Muscle layer of duodenum (tissue), 2 donors: ENCODE data around the gene TM9SF3.
"Not testable (repeated sequence)": the region's sequence is repeated elsewhere in the genome, so short reads cannot be mapped to it uniquely, and the experiment has no call there.

Experiments
- H3K27ac ChIP-seq: one replicate; pipeline ENCODE4 v1.7.0; 2013; ENCODE audit warnings: mild to moderate bottlenecking, low read length
- H3K27me3 ChIP-seq: one replicate; pipeline ENCODE4 v1.7.0; 2013; ENCODE audit warnings: low read depth, mild to moderate bottlenecking, control low read depth, low read length
- H3K36me3 ChIP-seq, 2 donors: one replicate each; pipeline ENCODE4 v1.7.0; 2013; ENCODE audit warnings: low read length in 2 of 2, control low read depth in 1 of 2, mild to moderate bottlenecking in 1 of 2; ENCODE audit not compliant: insufficient read depth in 2 of 2, control insufficient read depth in 1 of 2
- H3K4me1 ChIP-seq, 2 donors: one replicate each; pipeline ENCODE4 v1.7.0; 2013; ENCODE audit warnings: low read length in 2 of 2, mild to moderate bottlenecking in 2 of 2, control low read depth in 1 of 2, moderate library complexity in 1 of 2; ENCODE audit not compliant: insufficient read depth in 2 of 2, control insufficient read depth in 1 of 2
- H3K4me3 ChIP-seq, 2 donors: one replicate each; pipeline ENCODE4 v1.7.0; 2013; ENCODE audit warnings: low read length in 2 of 2, low read depth in 1 of 2, mild to moderate bottlenecking in 1 of 2
- H3K9me3 ChIP-seq, 2 donors: one replicate each; pipeline ENCODE4 v1.7.0; 2013; ENCODE audit warnings: low read length in 2 of 2, control low read depth in 1 of 2, mild to moderate bottlenecking in 1 of 2; ENCODE audit not compliant: control insufficient read depth in 1 of 2
- donor health status: healthy.

Gene TM9SF3

DNA sequence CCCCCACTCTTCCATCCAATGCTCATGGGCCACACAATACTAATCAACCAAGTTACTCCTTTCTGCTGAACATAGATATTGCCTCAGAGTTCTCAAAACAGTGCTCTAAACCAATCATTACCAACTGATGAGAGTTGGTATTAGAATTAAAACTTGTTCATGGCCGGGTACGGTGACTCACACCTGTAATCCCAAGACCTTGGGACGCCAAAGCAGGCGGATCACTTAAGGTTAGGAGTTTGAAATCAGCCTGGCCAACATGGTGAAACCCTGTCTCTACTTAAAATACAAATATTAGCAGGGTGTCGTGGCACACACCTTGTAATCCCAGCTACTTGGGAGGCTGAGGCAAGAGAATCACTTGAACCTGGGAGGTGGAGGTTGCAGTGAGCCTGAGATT, 8.2 kb downstream of the TM9SF3 start:
- H3K27ac ChIP-seq, result peak overlapping the region; percentile 1
- no peaks in the 10 kb centered on the region for H3K27me3 ChIP-seq
- no peak overlapping the region for H3K4me3 ChIP-seq
- no peaks in the 10 kb centered on the region for H3K9me3 ChIP-seq
- no peaks in the 10 kb centered on the region for H3K36me3 ChIP-seq
- H3K4me1 ChIP-seq, result peaks cover 22 to 51% of the 10 kb centered on the region in 2 donors

DNA sequence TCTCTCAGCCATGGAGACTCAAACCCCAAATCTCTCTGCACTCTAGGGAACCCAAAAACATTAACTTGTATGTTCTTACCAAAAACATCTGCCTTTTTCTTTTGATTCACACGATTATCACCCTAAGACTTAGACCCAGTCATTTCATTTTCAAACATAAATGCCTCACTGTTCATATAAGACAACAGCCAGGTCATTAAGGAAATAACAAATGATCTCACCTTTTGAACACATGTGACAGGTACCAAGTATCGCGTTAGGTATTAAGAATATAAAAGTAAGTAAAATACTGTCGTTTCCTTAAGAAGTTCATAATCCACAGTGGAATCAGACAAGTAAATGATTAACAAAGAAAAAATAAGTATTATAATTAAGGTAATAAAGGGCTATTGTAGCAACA, 8.8 kb downstream of the TM9SF3 start:
- H3K4me1 ChIP-seq, result peaks cover 22 to 50% of the 10 kb centered on the region in 2 donors

DNA sequence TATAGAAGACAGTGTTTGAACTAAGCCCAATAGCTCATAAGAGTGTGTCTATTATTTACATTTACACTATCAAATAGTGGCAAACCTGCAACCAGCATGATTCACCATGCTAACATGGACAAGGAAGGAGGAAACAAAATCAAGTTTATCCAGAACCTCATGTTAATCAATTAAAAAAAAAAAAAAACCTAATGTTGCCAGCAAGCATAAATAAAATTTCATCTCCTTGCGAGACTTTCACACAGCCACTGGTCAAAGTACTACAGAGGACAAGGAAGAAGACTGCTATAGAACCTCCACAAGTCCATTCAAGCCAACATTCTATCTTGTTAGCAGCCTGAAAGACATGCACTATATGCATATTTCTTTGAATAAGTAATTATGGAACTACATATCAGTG, 9.7 kb downstream of the TM9SF3 start:
- peak overlapping the region; percentile 24 for H3K27ac ChIP-seq
- H3K9me3 ChIP-seq, result no peaks in the 10 kb centered on the region
- peaks cover 18 to 49% of the 10 kb centered on the region in 2 donors for H3K4me1 ChIP-seq
- H3K4me3 ChIP-seq, result no peak overlapping the region
- H3K27me3 ChIP-seq, result no peaks in the 10 kb centered on the region
- H3K36me3 ChIP-seq, result no peaks in the 10 kb centered on the region

More for the DNA sequence above, 8.8 kb downstream of the TM9SF3 start:
- Histone ChIP-seq H3K4me3 (no peak overlapping the region), H3K27me3 (no peaks in the 10 kb centered on the region), H3K9me3 (no peaks in the 10 kb centered on the region), H3K27ac (peak overlapping the region; percentile 24), H3K36me3 (no peaks in the 10 kb centered on the region)

DNA sequence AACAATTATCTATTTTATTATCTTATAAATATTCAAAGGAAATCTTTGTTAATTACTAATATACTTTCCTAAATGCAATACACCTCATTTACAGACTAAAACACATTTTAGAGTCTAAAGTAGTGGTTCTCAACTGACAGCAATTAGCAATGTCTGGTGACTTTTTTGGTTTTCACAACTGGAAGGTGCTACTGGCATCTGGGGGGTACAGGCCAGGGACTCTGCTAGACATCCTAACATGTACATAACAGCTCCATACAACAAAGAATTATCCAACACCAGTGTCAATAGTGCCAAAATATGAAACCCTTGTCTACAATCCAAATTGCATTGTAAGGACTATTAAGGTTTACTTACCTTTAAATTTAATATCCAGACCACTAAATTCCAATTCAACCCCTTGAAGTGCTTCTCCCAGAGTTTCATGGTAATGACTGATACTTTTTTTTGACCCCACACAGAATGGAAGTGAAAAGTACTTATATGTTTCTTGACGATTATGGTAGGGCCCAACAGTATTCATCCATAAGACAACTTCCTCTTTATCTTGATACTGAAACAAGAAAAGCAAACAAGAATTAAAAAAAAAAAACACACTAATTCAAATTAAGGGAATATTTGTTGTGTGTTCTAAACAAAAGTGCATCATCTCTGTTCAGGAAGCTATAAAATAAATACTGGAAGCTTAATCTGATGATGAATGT, 10.4 kb downstream of the TM9SF3 start:
- H3K4me1 ChIP-seq, result peaks cover 12 to 50% of the 10 kb centered on the region in 2 donors
- no peaks in the 10 kb centered on the region for H3K27me3 ChIP-seq
- no peak overlapping the region for H3K27ac ChIP-seq
- no peak overlapping the region for H3K4me3 ChIP-seq
- no peaks in the 10 kb centered on the region for H3K9me3 ChIP-seq
- H3K36me3 ChIP-seq, result no peaks in the 10 kb centered on the region

DNA sequence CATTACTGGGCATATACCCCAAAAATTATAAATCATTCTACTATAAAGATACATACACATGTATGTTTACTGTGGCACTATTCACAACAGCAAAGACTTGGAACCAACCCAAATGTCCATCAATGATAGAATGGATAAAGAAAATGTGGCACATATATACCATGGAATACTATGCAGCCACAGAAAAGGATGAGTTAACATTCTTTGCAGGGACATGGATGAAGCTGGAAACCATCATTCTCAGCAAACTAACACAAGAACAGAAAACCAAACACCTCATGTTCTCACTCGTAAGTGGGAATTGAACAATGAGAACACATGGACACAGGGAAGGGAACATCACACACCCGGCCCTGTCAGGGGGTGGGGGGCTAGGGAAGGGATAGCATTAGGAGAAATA, 12.2 kb downstream of the TM9SF3 start:
- not testable (repeated sequence) for H3K27ac ChIP-seq, H3K36me3 ChIP-seq, H3K4me3 ChIP-seq, H3K9me3 ChIP-seq, H3K27me3 ChIP-seq
- H3K4me1 ChIP-seq, result peaks cover 6 to 40% of the 10 kb centered on the region in 2 donors

DNA sequence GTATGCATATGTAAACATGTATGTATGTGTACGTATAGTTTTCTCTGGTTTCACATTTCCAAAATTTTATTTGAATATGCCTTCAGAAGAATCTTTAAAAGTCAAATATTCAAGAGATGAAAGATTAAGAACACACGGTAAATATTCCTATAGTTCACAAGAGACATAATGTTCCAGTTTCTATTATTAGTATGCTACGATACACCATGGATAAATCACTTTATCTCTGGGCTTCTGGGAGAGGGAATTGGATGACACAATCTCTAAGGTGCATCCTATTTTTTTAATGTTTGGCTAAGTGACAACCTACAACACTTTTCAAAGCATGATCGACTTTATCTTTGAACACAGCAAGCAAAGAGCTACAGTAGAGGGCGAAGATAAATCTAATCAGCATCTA, 13.8 kb downstream of the TM9SF3 start:
- H3K4me3 ChIP-seq, result no peak overlapping the region
- no peaks in the 10 kb centered on the region for H3K27me3 ChIP-seq
- no peaks in the 10 kb centered on the region for H3K9me3 ChIP-seq
- no peak overlapping the region for H3K27ac ChIP-seq
- H3K4me1 ChIP-seq, result peaks cover 5 to 41% of the 10 kb centered on the region in 2 donors
- no peaks in the 10 kb centered on the region for H3K36me3 ChIP-seq

DNA sequence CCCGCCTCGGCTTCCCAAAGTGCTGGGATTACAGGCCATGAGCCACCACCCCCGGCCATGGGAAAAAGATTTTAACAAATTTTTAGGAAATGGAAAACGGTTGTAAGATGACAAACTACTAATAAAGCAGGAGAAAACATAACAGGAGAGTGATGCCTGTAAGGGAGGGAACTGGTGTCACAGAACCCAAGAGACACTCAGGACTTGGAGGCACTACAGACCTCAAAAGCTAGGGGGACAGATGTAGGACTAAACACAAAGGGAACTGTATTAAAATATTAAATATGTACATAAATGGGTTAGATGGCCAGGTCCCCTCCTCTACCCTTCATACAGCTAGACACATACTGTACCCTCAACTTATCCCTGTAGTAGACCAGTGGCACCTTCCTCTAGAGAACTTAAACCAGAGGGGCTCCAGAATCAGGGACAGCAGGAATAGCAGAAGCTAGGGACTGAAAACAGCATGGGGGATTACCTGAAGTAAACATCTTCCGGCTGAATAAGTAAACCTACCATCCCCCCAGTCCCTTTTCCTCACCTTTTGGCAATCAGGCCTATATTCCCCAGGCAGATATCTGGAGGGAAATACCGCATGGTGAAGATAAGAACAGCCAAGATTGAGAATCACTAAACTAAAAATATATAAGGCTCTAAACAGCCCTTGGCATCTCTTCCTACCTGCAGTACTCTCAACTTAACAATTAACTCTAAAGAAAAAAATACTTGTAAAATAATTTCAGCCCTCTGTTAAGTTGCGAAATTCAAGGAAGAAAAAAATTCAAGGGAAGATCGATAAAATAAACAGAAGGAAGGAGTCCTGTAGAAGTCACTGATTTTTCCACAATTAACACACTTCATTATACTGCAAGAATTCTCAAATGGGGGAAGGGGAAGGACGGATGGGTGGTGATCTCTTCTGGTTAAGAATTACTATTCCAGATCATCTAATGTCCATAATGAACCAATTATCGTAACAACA, 15.5 kb downstream of the TM9SF3 start:
- H3K27me3 ChIP-seq, result no peaks in the 10 kb centered on the region
- no peak overlapping the region for H3K27ac ChIP-seq
- H3K9me3 ChIP-seq, result no peaks in the 10 kb centered on the region
- H3K36me3 ChIP-seq, result no peaks in the 10 kb centered on the region
- peaks cover 0 to 31% of the 10 kb centered on the region in 2 donors for H3K4me1 ChIP-seq
- H3K4me3 ChIP-seq, result no peak overlapping the region

DNA sequence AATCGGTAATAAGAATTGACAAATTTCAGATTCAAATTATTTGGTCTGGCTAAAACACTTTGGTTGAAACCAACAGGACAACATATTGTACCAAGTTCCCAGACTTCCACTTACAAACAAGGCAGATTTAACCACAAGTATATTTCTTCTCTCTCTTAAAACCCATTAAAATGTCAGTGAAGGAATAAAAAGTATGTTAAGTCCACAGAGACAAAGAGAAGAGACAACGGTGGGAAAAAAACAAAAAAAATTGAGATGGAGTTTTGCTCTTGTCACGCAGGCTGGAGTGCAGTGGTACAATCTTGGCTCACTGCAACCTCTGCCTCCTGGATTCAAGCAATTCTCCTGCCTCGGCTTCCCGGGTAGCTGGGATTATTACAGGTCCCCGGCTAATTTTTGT, 16.3 kb downstream of the TM9SF3 start:
- Histone ChIP-seq H3K4me1 (peaks cover 0 to 26% of the 10 kb centered on the region in 2 donors), H3K9me3 (no peaks in the 10 kb centered on the region), H3K4me3 (no peak overlapping the region), H3K36me3 (no peaks in the 10 kb centered on the region), H3K27me3 (no peaks in the 10 kb centered on the region), H3K27ac (no peak overlapping the region)

DNA sequence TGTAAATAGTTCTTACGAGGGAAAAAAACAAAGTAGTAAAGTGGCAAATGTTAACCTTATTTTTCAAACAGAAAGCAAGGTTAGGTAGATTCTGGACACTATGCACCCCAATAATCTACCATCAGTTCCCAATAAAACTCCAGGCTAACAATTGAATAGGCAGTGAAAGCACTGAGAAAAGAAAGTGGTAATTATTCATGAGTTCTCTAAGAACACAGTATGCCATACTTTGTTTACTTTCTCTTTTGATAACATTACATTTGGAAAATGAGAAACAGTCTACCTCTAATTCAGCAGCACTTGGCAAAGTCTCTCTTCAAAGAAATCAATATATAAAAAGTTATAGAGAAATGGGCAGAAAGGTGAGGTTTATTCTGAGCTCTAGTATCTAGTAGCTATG, 18.4 kb downstream of the TM9SF3 start:
- Histone ChIP-seq H3K27me3 (no peaks in the 10 kb centered on the region), H3K27ac (no peak overlapping the region), H3K9me3 (no peaks in the 10 kb centered on the region), H3K4me1 (peaks cover 0 to 23% of the 10 kb centered on the region in 2 donors), H3K4me3 (no peak overlapping the region), H3K36me3 (peaks cover 0 to 6% of the 10 kb centered on the region in 2 donors)

DNA sequence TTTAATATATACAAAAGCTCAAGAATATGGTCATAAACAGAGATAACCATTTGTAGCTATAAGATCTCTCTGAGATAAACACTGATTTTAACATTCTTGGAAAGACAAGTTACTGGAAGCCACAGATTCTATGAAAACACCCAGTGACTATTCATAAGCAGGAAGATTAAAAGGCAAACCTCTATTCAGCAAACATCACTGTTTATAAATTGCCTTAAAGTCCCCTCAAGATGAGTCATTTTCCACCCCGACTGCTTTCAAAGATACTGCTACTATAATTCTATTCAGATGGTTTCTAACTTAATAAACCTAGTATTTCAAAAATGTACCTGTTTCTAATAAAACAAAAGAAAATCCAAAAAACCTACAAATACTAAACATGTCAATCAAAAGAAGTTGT, 21.0 kb downstream of the TM9SF3 start:
- no peak overlapping the region for H3K27ac ChIP-seq
- no peaks in the 10 kb centered on the region for H3K27me3 ChIP-seq
- peaks cover 6% of the 10 kb centered on the region in 2 donors for H3K36me3 ChIP-seq
- peaks cover 0 to 4% of the 10 kb centered on the region in 2 donors for H3K4me1 ChIP-seq
- H3K4me3 ChIP-seq, result no peak overlapping the region
- H3K9me3 ChIP-seq, result no peaks in the 10 kb centered on the region
